ENCODE measurements around the gene CYCS.
A peak's percentile ranks its signal among the peaks of the same experiment; 100 is the strongest.

The CYCS gene

DNA sequence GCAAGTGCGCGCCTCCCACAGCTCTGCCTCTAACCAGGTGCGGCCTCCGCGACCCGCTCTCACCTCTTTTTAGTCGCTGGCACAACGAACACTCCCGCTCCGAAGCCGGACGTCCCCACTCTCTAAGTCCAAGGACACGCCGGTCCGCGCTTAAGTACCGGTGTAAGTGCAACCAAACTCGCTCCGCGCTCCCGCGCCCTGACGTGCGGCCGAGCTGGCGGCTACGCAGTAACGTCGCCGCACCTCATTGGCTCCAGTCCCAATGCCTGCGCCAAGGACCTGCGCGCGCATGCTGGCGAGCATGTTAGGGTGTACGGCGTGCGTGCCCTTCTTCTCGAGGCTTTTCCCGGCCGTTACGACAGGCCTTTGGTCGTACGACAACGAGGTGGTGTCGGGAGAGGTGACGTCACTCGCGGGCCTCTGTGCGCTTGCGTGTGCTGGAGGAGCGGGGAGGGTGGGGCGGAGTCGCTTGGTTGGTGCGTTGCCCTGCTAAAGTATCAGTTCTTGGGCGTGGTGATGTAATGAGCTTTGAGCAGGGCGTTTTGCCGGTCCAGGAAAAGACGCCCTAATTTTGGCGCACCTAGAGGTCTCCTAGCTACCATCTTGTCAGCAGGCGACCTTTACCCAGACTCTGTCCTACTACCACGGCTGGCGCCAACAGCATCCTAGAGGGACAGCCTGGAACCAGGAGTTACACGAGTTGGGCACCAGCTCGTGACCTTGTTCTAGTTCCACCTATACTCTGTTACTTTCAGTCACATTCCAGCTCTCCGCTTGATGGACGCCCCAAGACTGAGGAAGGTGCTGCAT, at the start of gene CYCS:
Gene CYCS (minus strand): TSS at position 124 of the 810 bp plus-strand sequence. CDS start 1,141 bp downstream, outside the sequence.
- DNase-seq, result peak; percentile 100

DNA sequence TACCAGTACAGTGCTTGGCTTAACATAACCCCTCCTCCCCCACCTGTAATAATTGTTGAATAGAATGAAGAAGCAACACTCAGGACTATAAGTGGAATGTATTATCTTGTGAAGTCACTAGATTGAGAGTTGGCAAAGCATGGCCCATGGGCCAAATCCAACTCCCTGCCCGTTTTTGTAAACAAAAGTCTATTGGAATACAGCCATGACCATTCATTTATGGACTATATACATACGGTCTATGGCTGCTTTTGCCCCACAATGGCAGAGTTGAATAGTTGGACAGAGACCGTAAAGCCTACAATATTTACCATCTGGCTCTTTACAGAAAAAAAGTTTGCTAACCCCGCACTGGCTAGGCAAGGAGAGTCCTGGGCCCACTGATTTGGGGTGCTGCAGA, 48.1 kb upstream of the CYCS start:
- no peak for DNase-seq

GRCh38 chr7:25171516-25171915, 46.5 kb upstream of the CYCS start:
- no peak for DNase-seq

DNA sequence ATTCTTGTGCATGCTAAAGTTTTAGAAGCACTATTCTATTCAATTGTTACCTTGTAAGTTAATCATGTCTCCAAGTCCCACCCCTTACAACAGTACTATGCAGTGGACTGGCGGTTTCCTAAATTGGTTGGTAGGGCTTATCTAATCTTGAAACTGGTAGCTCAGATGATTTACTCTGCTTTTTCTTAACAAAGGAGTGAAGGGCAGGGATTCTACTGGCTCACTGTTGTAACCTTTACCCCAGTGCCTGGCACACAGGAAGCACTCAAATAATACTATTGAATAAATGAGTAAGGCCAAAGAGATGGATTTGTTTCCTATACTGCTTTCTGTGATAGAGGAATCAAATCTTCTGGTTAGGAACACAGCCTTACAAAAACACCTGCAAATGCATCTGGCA, 46.0 kb upstream of the CYCS start:
- DNase-seq, result no peak

GRCh38 chr7:25169683-25170082, 44.6 kb upstream of the CYCS start:
- no peak for DNase-seq

GRCh38 chr7:25168145-25168544, 43.1 kb upstream of the CYCS start:
- no peak for DNase-seq

GRCh38 chr7:25167262-25167843, 42.3 kb upstream of the CYCS start:
- DNase-seq, result no peak

DNA sequence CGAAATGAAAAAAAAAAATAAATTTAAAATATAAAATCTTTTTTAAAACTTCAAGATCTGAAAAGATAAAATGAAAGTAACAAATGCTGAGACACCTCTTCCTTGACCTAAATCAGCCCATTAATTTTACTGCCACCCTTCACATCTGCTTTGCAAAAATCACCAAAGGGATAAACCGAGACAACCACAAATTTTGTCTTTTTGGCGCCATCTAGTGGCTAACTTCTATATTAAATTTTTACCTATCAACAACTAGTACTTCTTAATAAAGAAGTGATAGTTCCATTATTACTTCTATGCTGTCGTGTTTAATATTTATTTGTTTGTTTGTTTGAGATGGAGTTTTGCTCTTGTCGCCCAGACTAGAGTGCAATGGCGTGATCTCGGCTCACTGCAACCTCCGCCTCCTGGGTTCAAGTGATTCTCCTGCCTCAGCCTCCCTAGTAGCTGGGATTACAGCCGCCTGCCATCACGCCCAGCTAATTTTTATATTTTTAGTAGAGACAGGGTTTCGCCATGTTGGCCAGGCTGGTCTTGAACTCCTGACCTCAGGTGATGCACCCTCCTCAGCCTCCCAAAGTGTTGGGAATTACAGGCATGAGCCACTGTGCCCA, 35.0 kb upstream of the CYCS start:
- DNase-seq, result peak; percentile 75

DNA sequence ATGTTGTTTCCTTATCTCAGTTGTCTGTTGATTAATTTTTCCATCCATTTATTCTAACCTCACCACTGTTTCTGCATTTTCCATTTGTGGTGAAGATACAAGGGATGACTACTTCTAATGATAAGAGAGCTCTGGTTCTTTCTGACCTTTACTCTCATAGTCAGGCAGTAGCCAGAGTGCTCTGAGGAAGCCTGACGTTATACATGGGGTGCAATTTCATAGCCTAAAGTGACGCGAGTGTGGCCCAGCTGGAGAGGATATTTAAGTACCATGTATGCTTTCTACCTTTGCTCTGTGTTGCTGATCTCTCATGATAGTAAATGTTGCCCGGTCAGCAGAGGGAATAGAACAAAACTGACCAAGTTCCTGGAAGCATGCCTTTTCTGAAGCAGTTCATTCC, 33.9 kb upstream of the CYCS start:
- DNase-seq, result no peak

DNA sequence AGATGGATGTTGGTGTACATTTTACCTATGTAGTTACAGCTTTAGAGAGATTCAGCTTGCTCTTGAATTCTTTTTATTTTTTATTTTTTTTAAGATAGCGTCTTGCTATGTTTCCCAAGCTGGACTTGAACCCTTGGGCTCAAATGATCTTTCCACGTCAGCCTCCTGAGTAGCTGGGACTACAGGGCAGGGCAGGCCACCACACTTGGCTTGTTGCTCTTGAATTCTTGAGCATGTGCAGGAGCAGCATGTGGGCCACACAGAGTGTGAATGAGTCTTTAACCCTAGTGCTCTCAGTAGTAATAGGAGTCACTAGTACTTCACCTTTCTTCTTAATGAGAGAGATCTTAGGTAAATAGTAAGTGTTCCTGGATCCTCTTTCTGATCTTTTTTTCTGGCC, 26.7 kb upstream of the CYCS start:
- DNase-seq, result no peak

DNA sequence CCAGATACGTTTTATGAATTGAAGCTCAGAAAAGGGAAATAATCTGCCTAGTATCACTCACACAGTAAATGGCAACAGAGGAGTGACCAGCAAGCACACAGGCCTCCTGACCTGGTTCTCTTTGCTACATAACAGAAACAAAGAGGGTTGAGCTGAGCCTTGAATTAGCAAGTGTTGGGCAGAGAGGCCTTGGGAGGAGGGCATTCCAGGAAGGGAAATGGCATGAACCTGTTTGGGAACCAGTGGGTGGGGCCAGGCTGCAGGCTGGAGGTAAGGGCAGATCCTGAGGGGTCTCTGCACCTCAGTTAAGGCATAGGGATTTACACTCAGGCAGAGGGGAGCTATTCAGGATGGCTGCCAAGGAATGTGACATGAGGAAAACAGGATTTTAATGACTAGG, 24.8 kb upstream of the CYCS start:
- DNase-seq, result no peak

- no peak for DNase-seq
Observed at GRCh38 chr7:25148772-25149575, 23.9 kb upstream of the CYCS start.

DNA sequence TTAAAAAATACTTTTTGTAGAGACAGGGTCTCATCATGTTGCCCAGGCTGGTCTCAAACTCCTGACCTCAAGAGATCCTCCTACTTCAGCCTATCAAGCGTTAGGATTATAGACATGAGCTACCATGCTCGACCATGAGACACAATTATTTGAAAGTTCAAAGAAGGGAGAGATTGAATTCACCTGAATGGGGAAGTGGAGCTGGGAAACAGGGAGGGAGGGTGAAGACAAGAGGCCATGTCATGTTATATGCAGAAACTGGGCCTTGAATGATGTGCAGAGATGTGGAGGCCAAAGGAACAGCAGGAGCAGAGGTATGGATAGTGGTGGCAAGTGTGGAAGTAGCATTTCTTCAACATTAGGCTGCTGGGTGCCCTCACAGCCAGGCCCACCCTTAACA, 18.7 kb upstream of the CYCS start:
- DNase-seq, result no peak

- no peak for DNase-seq
Observed at GRCh38 chr7:25139536-25139935, 14.5 kb upstream of the CYCS start.

GRCh38 chr7:25134358-25135010, 9.4 kb upstream of the CYCS start:
- DNase-seq, result no peak

- DNase-seq, result no peak
Observed at GRCh38 chr7:25132430-25132829, 7.4 kb upstream of the CYCS start.

- DNase-seq, result no peak
Observed at GRCh38 chr7:25126751-25127150, 1.7 kb upstream of the CYCS start.

DNA sequence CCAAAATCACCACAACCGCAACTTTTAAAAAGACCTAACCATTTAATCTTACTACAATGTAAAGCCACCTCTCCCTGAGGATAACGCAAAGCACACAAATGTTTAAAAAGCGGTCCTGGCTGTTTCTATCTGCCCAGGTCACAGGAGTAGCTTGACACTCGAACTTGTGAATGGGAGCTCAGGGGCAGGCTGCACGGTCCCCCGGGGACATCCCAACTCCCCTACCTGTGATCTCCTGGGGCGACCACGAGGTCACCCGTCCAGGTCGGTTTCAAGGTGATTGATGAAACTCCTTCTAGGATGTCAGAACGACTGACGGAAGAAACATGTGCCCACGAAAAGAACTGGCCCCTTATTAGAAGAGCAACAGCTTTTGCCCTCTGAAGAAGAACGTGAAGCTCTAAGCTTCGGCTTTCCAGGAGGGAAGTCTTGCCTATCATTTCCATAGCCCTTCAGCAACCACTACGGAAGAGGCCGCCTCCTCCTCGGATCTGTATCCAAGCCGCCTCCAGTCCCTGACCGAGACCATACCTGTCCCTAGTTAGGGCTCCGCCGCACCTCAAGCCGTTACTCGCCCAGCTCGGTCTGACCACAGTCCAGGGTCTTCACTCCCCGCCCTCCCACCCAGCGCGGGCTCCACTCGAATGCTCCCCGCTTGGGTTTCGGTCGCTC, 459 bp downstream of the CYCS start:
- peak; percentile 27 for DNase-seq

GRCh38 chr7:25122373-25122772, 2.7 kb downstream of the CYCS start:
- DNase-seq, result no peak

DNA sequence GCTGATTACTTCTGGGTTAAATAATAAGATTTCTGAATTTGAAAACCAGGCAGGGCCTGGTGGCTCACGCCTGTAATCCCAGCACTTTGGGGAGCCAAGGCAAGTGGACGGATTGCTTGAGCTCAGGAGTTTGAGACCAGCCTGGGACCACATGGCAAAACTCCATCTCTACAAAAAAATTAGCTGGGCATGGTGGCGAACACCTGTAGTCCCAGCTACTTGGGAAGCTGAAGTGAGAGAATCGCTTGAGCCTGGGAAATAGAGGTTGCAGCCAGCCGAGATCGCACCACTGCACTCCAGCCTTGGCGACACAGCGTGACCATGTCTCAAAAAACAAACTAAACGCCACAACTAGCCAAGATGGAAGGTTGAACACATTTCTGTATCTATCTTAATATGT, 3.5 kb downstream of the CYCS start:
- no peak for DNase-seq

DNA sequence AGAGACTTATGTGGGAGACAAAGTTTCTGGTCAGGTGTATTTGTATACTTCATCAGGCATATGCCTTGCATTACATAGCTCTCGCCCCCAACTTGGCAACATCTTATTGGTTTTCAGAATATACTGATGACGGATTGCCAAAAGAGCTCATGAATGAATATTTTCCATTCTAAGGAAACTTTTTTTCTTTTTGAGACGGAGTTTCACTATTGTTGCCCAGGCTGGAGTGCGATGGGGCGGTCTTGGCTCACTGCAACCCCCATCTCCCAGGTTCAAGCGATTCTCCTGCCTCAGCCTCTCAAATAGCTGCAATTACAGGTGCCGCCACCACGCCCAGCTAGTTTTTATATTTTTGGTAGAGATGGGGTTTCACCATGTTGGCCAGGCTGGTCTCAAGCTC, 6.0 kb downstream of the CYCS start:
- no peak for DNase-seq

GRCh38 chr7:25118048-25118753, 6.9 kb downstream of the CYCS start:
- no peak for DNase-seq
